SK-N-SH (cell line): ENCODE measurements around the gene CDK9. TPM values are rescaled to one million over a fixed set of nuclear protein-coding genes. Genes with fewer than 3 reads are reported as not detected.

Source experiments
- CTCF ChIA-PET: fragments of 300-600, 350-600 bp; formaldehyde crosslinking; extraction: SDS; loops from one replicate; lab custom pipeline; 2021; lab: Yijun Ruan, JAX
- POLR2A ChIA-PET: fragments of 350-600 bp; sonication (Branson Sonifier 250); formaldehyde crosslinking; extraction: SDS; loops from one replicate; lab custom pipeline; 2020; ENCODE audit warnings: antibody characterized with exemption, inconsistent platforms; lab: Yijun Ruan, JAX
- DNase-seq: peaks from one replicate; pipeline ENCODE4 v3.0.0; 2012
- H2AFZ ChIP-seq: fragments of 200-600 bp; sonication (generic); 2 replicates; pipeline ENCODE4 v1.8.1; 2016; ENCODE audit warnings: antibody characterized with exemption, mild to moderate bottlenecking, low read depth
- H3F3A ChIP-seq: fragments of 200-600 bp; sonication (generic); replicated peaks from 2 replicates; pipeline ENCODE3; 2016; ENCODE audit warnings: antibody characterized with exemption, mild to moderate bottlenecking; ENCODE audit not compliant: insufficient read depth
- H3K27ac ChIP-seq, 2 experiments: fragments of 200-500 bp in 1 of 2; fragments of 200-600 bp in 1 of 2; sonication (Bioruptor generic) in 1 of 2; sonication (generic), shearing (Covaris generic) in 1 of 2; 2 replicates each; pipeline versions ENCODE4 v1.5.1 to v1.6.1; 2014 to 2016; ENCODE audit warnings: low read depth in 2 of 2, inconsistent platforms in 1 of 2, low read length in 1 of 2, mild to moderate bottlenecking in 1 of 2, mixed read lengths in 1 of 2
- H3K27me3 ChIP-seq: fragments of 200-600 bp; sonication (generic), shearing (Covaris generic); 2 replicates; pipeline ENCODE4 v1.6.1; 2016; ENCODE audit warnings: mixed run types; ENCODE audit not compliant: insufficient read depth
- H3K36me3 ChIP-seq, 2 experiments: fragments of 200-500 bp in 1 of 2; fragments of 200-600 bp in 1 of 2; sonication (Bioruptor generic) in 1 of 2; sonication (generic) in 1 of 2; replicated peaks in 1 of 2; 2 replicates each; pipeline versions ENCODE3 to v1.5.1; 2014 to 2016; ENCODE audit warnings: low read length in 1 of 2, mild to moderate bottlenecking in 1 of 2; ENCODE audit not compliant: insufficient read depth in 2 of 2, control insufficient read depth in 1 of 2
- H3K4me1 ChIP-seq, 2 experiments: fragments of 200-500 bp in 1 of 2; fragments of 200-600 bp in 1 of 2; sonication (Bioruptor generic) in 1 of 2; sonication (generic), shearing (Covaris generic) in 1 of 2; 2 replicates each; pipeline versions ENCODE4 v1.5.1 to v1.6.1; 2014 to 2016; ENCODE audit warnings: low read depth in 1 of 2, low read length in 1 of 2, mixed run types in 1 of 2; ENCODE audit not compliant: insufficient read depth in 2 of 2, control insufficient read depth in 1 of 2
- H3K4me2 ChIP-seq: fragments of 200-600 bp; sonication (generic), shearing (Covaris generic); 2 replicates; pipeline ENCODE4 v1.6.1; 2017; ENCODE audit warnings: mixed run types
- H3K4me3 ChIP-seq, 2 experiments: fragments of 200-500 bp in 1 of 2; fragments of 200-600 bp in 1 of 2; sonication (Bioruptor generic) in 1 of 2; sonication (generic), shearing (Covaris generic) in 1 of 2; 2 replicates each; pipeline versions ENCODE4 v1.5.1 to v1.8.1; 2014 to 2016; ENCODE audit warnings: low read depth in 2 of 2, inconsistent platforms in 1 of 2, low read length in 1 of 2, mild to moderate bottlenecking in 1 of 2, mixed read lengths in 1 of 2, moderate library complexity in 1 of 2
- H3K79me2 ChIP-seq: fragments of 200-600 bp; sonication (generic); 2 replicates; pipeline ENCODE4 v1.8.1; 2017; ENCODE audit warnings: mild to moderate bottlenecking; ENCODE audit not compliant: insufficient read depth
- H3K9ac ChIP-seq: fragments of 200-600 bp; sonication (generic); 2 replicates; pipeline ENCODE4 v1.6.1; 2017; ENCODE audit warnings: mixed run types
- H3K9me2 ChIP-seq: fragments of 200-600 bp; sonication (generic); 2 replicates; pipeline ENCODE4 v1.6.1; 2017; ENCODE audit warnings: mixed run types
- H3K9me3 ChIP-seq: fragments of 200-600 bp; sonication (generic); 2 replicates; pipeline ENCODE4 v1.6.1; 2017; ENCODE audit warnings: mixed run types, mild to moderate bottlenecking, moderate library complexity
- H4K20me1 ChIP-seq: fragments of 200-600 bp; sonication (generic); 2 replicates; pipeline ENCODE4 v1.6.1; 2017; ENCODE audit warnings: mild to moderate bottlenecking, mixed run types; ENCODE audit not compliant: insufficient read depth
- CHD2 ChIP-seq: fragments of 150-350 bp; IDR thresholded peaks from 2 replicates; pipeline ENCODE4 v1.6.1; 2018; ENCODE audit warnings: low read length; ENCODE audit not compliant: partially characterized antibody
- ELF1 ChIP-seq: IDR thresholded peaks from 2 replicates; pipeline ENCODE4 v1.4.0; 2012
- FOSL2 ChIP-seq: IDR thresholded peaks from 2 replicates; pipeline ENCODE4 v1.4.0; 2012; ENCODE audit warnings: low read depth, mild to moderate bottlenecking, moderate library complexity, borderline replicate concordance
- FOXM1 ChIP-seq: IDR thresholded peaks from 2 replicates; pipeline ENCODE4 v1.4.0; 2012; ENCODE audit warnings: low read depth, mild to moderate bottlenecking
- JUND ChIP-seq: IDR thresholded peaks from 2 replicates; pipeline ENCODE4 v1.4.0; 2012
- MEF2A ChIP-seq: IDR thresholded peaks from 2 replicates; pipeline ENCODE4 v1.4.0; 2012; ENCODE audit warnings: low read depth, borderline replicate concordance
- MXI1 ChIP-seq: IDR thresholded peaks from 2 replicates; pipeline ENCODE4 v1.6.1; 2012; ENCODE audit warnings: mild to moderate bottlenecking, low read depth, low read length, improper control_type of control experiment
- RCOR1 ChIP-seq: fragments of 150-350 bp; IDR thresholded peaks from 2 replicates; pipeline ENCODE4 v1.6.1; 2017; ENCODE audit warnings: antibody characterized with exemption, low read length
- RFX5 ChIP-seq: IDR thresholded peaks from 2 replicates; pipeline ENCODE4 v1.6.1; 2012; ENCODE audit warnings: mild to moderate bottlenecking, improper control_type of control experiment, low read length
- SIN3A ChIP-seq: IDR thresholded peaks from 2 replicates; pipeline ENCODE4 v1.6.1; 2012; ENCODE audit warnings: low read depth, mild to moderate bottlenecking, low read length, moderate library complexity, borderline replicate concordance
- TCF12 ChIP-seq: IDR thresholded peaks from 2 replicates; pipeline ENCODE4 v1.4.0; 2012
- TEAD4 ChIP-seq: IDR thresholded peaks from 2 replicates; pipeline ENCODE4 v1.4.0; 2012; ENCODE audit warnings: mild to moderate bottlenecking, borderline replicate concordance; ENCODE audit not compliant: insufficient read depth
- WGBS: methylation state at CpG from one replicate; pipeline ENCODE4 v1.1.6; 2017; ENCODE audit warnings: low lambda C conversion rate; 5-methylcytosine and 5-hydroxymethylcytosine counted together
- polyA plus RNA-seq, 3 experiments: library from polyadenylated mRNA; depleted of rRNA; stranded (reverse); fragments of >200 nt; gene quantifications; 2 replicates each; pipeline ENCODE4 v1.2.3, GENCODE V29; 2012
- TF ChIP-seq, protein P1 (sequence below): IDR thresholded peaks from 2 replicates; pipeline ENCODE4; 2012
- TF ChIP-seq, protein P2 (sequence below): fragments of 150-350 bp; IDR thresholded peaks from 2 replicates; pipeline ENCODE4 v1.6.1; 2016; ENCODE audit warnings: mild to moderate bottlenecking, low read depth, low read length
- TF ChIP-seq, protein P3 (sequence below): IDR thresholded peaks from 2 replicates; pipeline ENCODE4 v1.4.0; 2012; ENCODE audit warnings: low read depth, borderline replicate concordance
- TF ChIP-seq, protein P4 (sequence below): IDR thresholded peaks from 2 replicates; pipeline ENCODE4 v1.6.1; 2012; ENCODE audit warnings: mild to moderate bottlenecking, low read depth, low read length, moderate library complexity
- TF ChIP-seq, protein P5 (sequence below): fragments of 150-350 bp; IDR thresholded peaks from 2 replicates; pipeline ENCODE4 v1.6.1; 2017; ENCODE audit warnings: antibody characterized with exemption, low read length, low read depth, borderline replicate concordance

Gene CDK9
- polyA plus RNA-seq, 1 of the 3 experiments (the other 2 are of a cell fraction) = 82.7 TPM

DNA sequence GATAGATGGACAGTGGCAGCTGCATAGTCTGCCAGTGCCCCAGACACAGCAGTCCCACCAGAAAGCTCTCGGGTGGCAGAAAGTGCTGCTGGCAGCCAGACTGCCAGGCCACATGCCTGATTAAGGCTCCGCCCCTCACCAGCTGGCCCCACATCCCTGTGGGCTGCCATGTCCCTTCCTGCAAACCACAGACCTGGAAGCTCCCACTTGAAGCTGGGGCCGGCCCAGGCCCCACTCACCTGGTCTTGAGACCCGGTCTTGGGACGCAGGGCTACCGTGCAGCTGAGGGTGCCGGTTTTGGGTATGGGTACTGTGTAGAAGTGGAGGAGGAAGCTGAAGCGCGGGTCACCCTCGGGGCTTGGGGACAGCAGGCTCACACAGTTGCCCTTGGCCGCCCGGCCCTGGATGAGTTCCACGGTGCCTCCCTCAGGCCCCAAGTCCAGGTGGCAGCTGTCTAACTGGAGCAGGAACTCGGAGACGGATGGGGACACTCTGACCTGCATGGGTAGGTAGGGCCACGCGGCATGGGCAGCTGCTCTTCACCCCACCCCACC lies 32.1 kb downstream of the CDK9 start:
- no peak overlapping the region for H3K4me3 ChIP-seq
- POLR2A ChIA-PET = interaction anchor here (0.9 to 1.4 kb wide), 4 partner anchors 22 to 52 kb away, joined by 3 to 5 read pairs (median 4); partner anchors contain the start of genes CDK9 and ENG
- H3K36me3 ChIP-seq = peaks cover 4 to 18% of the 10 kb centered on the region in 2 experiments
- peaks cover 21% of the 10 kb centered on the region for H3F3A ChIP-seq
- WGBS = 78% methylated on average over 8 of the region's 17 CpGs
- peak; percentile 85 for DNase-seq
- H3K4me2 ChIP-seq = no peak overlapping the region
- CTCF ChIA-PET = interaction anchor here (1.0 to 3.4 kb wide), 4 partner anchors 9 to 52 kb away, joined by 3 to 17 read pairs (median 4); partner anchors contain the start of gene CDK9
- H4K20me1 ChIP-seq = no peaks in the 10 kb centered on the region
- peak overlapping the region in 1 of 2 experiments; percentile 87; a peak in 2 of 4 replicates for H3K27ac ChIP-seq
- H3K9ac ChIP-seq = no peak overlapping the region
- no peaks in the 10 kb centered on the region for H3K27me3 ChIP-seq
- no peak overlapping the region for H2AFZ ChIP-seq
- TF ChIP-seq, protein P1, sequence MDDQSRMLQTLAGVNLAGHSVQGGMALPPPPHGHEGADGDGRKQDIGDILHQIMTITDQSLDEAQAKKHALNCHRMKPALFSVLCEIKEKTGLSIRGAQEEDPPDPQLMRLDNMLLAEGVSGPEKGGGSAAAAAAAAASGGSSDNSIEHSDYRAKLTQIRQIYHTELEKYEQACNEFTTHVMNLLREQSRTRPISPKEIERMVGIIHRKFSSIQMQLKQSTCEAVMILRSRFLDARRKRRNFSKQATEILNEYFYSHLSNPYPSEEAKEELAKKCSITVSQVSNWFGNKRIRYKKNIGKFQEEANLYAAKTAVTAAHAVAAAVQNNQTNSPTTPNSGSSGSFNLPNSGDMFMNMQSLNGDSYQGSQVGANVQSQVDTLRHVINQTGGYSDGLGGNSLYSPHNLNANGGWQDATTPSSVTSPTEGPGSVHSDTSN = no peak
- TF ChIP-seq MXI1 = peak; percentile 81; the same call in 1 of the 2 replicates
- peak; percentile 19; the same call in 1 of the 2 replicates for TF ChIP-seq RCOR1
- TF ChIP-seq, protein P2, sequence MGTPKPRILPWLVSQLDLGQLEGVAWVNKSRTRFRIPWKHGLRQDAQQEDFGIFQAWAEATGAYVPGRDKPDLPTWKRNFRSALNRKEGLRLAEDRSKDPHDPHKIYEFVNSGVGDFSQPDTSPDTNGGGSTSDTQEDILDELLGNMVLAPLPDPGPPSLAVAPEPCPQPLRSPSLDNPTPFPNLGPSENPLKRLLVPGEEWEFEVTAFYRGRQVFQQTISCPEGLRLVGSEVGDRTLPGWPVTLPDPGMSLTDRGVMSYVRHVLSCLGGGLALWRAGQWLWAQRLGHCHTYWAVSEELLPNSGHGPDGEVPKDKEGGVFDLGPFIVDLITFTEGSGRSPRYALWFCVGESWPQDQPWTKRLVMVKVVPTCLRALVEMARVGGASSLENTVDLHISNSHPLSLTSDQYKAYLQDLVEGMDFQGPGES = no peak
- TF ChIP-seq FOXM1 = no peak
- TF ChIP-seq FOSL2 = no peak
- TF ChIP-seq TEAD4 = no peak
- TF ChIP-seq, protein P3, sequence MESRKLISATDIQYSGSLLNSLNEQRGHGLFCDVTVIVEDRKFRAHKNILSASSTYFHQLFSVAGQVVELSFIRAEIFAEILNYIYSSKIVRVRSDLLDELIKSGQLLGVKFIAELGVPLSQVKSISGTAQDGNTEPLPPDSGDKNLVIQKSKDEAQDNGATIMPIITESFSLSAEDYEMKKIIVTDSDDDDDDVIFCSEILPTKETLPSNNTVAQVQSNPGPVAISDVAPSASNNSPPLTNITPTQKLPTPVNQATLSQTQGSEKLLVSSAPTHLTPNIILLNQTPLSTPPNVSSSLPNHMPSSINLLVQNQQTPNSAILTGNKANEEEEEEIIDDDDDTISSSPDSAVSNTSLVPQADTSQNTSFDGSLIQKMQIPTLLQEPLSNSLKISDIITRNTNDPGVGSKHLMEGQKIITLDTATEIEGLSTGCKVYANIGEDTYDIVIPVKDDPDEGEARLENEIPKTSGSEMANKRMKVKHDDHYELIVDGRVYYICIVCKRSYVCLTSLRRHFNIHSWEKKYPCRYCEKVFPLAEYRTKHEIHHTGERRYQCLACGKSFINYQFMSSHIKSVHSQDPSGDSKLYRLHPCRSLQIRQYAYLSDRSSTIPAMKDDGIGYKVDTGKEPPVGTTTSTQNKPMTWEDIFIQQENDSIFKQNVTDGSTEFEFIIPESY = no peak
- TF ChIP-seq, protein P4, sequence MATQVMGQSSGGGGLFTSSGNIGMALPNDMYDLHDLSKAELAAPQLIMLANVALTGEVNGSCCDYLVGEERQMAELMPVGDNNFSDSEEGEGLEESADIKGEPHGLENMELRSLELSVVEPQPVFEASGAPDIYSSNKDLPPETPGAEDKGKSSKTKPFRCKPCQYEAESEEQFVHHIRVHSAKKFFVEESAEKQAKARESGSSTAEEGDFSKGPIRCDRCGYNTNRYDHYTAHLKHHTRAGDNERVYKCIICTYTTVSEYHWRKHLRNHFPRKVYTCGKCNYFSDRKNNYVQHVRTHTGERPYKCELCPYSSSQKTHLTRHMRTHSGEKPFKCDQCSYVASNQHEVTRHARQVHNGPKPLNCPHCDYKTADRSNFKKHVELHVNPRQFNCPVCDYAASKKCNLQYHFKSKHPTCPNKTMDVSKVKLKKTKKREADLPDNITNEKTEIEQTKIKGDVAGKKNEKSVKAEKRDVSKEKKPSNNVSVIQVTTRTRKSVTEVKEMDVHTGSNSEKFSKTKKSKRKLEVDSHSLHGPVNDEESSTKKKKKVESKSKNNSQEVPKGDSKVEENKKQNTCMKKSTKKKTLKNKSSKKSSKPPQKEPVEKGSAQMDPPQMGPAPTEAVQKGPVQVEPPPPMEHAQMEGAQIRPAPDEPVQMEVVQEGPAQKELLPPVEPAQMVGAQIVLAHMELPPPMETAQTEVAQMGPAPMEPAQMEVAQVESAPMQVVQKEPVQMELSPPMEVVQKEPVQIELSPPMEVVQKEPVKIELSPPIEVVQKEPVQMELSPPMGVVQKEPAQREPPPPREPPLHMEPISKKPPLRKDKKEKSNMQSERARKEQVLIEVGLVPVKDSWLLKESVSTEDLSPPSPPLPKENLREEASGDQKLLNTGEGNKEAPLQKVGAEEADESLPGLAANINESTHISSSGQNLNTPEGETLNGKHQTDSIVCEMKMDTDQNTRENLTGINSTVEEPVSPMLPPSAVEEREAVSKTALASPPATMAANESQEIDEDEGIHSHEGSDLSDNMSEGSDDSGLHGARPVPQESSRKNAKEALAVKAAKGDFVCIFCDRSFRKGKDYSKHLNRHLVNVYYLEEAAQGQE = no peak
- no peak for TF ChIP-seq ELF1
- TF ChIP-seq MEF2A = no peak
- no peak for TF ChIP-seq TCF12
- TF ChIP-seq CHD2 = no peak
- TF ChIP-seq RFX5 = no peak
- no peak for TF ChIP-seq SIN3A
- TF ChIP-seq, protein P5, sequence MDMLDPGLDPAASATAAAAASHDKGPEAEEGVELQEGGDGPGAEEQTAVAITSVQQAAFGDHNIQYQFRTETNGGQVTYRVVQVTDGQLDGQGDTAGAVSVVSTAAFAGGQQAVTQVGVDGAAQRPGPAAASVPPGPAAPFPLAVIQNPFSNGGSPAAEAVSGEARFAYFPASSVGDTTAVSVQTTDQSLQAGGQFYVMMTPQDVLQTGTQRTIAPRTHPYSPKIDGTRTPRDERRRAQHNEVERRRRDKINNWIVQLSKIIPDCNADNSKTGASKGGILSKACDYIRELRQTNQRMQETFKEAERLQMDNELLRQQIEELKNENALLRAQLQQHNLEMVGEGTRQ = no peak
- TF ChIP-seq JUND = no peak
- TF ChIP-seq, all 33 proteins: peak for 2
- Histone ChIP-seq H3K79me2 (0 out of 2 replicates have a peak, but pooled peaks cover 3% of the 10 kb centered on the region), H3K9me3 (no peaks in the 10 kb centered on the region), H3K9me2 (no peaks in the 10 kb centered on the region), H3K4me1 (peaks cover 0 to 39% of the 10 kb centered on the region in 2 experiments; a peak in 1 of 4 replicates)
